ENCODE data around the gene FN1. TPM values are rescaled to one million over a fixed set of nuclear protein-coding genes. Genes with fewer than 3 reads are reported as not detected.

The FN1 gene
- total RNA-seq, 1 experiment from 2014 or later: 564 TPM

DNA sequence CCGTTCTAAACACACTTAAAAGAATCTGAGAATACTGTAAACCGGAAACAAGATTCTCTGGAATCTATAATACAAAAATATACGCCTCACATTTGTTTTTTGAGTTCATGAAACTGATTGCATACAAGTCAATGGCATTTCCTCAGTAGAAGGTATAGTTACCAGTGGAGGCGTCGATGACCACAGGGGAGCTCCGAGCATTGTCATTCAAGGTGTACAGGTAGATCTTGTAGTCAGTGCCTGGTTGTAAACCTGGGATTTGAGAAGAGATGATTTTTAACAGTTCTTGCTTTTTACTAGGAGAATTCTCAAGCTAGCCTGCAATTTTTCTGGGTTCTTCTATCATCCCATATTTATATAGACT lies 60.4 kb downstream of the FN1 start:
- H3K27ac Mint-ChIP-seq (ENCODE audit: low read depth, unreplicated experiment): no peak overlapping the region
- intact Hi-C loops (cut with micrococcal nuclease): no loop called here
- CTCF ChIA-PET: no interaction called here
- POLR2A ChIA-PET: no interaction called here
- H3K9me3 Mint-ChIP-seq (ENCODE audit: unreplicated experiment): no peaks in the 10 kb centered on the region
- peaks cover 45% of the 10 kb centered on the region for H3K36me3 Mint-ChIP-seq (ENCODE audit: insufficient read depth, unreplicated experiment)
- TF ChIP-seq, protein P1, sequence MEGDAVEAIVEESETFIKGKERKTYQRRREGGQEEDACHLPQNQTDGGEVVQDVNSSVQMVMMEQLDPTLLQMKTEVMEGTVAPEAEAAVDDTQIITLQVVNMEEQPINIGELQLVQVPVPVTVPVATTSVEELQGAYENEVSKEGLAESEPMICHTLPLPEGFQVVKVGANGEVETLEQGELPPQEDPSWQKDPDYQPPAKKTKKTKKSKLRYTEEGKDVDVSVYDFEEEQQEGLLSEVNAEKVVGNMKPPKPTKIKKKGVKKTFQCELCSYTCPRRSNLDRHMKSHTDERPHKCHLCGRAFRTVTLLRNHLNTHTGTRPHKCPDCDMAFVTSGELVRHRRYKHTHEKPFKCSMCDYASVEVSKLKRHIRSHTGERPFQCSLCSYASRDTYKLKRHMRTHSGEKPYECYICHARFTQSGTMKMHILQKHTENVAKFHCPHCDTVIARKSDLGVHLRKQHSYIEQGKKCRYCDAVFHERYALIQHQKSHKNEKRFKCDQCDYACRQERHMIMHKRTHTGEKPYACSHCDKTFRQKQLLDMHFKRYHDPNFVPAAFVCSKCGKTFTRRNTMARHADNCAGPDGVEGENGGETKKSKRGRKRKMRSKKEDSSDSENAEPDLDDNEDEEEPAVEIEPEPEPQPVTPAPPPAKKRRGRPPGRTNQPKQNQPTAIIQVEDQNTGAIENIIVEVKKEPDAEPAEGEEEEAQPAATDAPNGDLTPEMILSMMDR (IDR thresholded peaks at IDR 0.05; ENCODE audit: unreplicated experiment): no peak
- no peak overlapping the region for H3K4me3 Mint-ChIP-seq (ENCODE audit: unreplicated experiment)
- no peak for DNase-seq (ENCODE audit: unreplicated experiment)
- no peaks in the 10 kb centered on the region for H3K27me3 Mint-ChIP-seq (ENCODE audit: insufficient read depth, unreplicated experiment)
- H3K4me1 Mint-ChIP-seq (ENCODE audit: insufficient read depth, unreplicated experiment): no peaks in the 10 kb centered on the region
- no TSS peak for BruUV-seq (replicated peaks)

DNA sequence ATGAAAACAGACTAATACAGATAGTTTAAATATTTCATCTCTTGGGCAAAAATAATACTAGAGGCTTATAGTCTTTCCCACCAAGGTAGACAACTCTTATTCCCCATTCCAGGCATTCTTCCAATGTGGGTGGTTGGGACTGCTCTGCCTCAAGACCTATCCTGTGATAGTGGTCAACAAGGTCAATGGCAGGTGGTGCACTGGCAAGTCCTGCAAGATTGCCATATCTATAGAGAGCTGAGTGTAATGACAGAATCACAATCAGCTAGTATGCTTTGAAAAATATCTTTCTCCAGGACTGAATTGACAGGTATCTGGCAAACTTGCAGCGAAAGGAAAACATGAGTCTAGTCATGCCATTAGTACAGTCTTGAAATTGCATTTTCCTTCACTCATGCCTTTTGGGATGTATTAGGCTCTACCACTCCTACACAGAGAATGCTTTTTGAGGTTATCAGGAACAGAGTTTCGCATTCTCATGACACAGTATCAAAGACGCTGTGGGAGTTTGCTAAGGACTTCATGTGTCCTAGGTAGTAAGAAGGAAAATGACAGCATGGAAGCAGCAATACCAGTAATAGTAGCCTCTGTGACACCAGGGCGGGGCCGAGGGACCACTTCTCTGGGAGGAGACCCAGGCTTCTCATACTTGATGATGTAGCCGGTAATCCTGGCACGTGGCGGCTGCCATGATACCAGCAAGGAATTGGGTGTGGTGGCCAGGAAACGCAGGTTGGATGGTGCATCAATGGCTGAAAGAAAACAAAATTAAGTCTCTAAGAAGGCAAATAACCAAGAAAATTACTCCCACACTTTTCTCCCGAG lies 61.0 kb downstream of the FN1 start:
- Mint-ChIP-seq H3K27me3 (ENCODE audit: insufficient read depth, unreplicated experiment) (no peaks in the 10 kb centered on the region), H3K4me3 (ENCODE audit: unreplicated experiment) (no peak overlapping the region), H3K9me3 (ENCODE audit: unreplicated experiment) (no peaks in the 10 kb centered on the region), H3K27ac (ENCODE audit: low read depth, unreplicated experiment) (no peak overlapping the region), H3K36me3 (ENCODE audit: insufficient read depth, unreplicated experiment) (peaks cover 50% of the 10 kb centered on the region), H3K4me1 (ENCODE audit: insufficient read depth, unreplicated experiment) (no peaks in the 10 kb centered on the region)
- DNase-seq (ENCODE audit: unreplicated experiment): no peak
- intact Hi-C loops (cut with micrococcal nuclease): no loop called here
- TF ChIP-seq, protein P1 (IDR thresholded peaks at IDR 0.05; ENCODE audit: unreplicated experiment): no peak
- BruUV-seq (replicated peaks): no TSS peak
- POLR2A ChIA-PET: no interaction called here
- CTCF ChIA-PET: no interaction called here

DNA sequence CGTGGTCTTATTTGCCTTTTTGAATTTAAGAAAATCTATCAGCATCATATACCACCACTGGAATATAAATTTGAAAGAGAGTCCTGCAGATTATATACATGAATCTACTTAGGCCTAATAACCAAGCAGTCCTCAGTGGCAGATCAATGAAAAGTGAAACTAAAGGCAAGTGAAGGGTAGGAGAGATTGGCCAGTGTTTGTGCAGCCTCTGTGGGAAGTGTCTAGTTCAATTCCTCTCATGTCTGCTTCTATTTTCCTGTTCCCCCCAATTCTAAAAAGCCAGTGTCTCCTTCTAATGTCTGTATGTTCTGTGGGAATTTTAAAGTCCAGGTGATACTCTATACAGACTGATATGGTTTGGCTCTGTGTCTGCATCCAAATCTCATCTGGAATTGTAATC lies 61.9 kb downstream of the FN1 start:
- H3K36me3 Mint-ChIP-seq (ENCODE audit: insufficient read depth, unreplicated experiment): peaks cover 54% of the 10 kb centered on the region
- H3K9me3 Mint-ChIP-seq (ENCODE audit: unreplicated experiment): no peaks in the 10 kb centered on the region
- TF ChIP-seq, protein P1 (IDR thresholded peaks at IDR 0.05; ENCODE audit: unreplicated experiment): no peak
- H3K4me1 Mint-ChIP-seq (ENCODE audit: insufficient read depth, unreplicated experiment): no peaks in the 10 kb centered on the region
- BruUV-seq (replicated peaks): no TSS peak
- H3K27ac Mint-ChIP-seq (ENCODE audit: low read depth, unreplicated experiment): no peak overlapping the region
- intact Hi-C loops (cut with micrococcal nuclease): no loop called here
- no peak for DNase-seq (ENCODE audit: unreplicated experiment)
- CTCF ChIA-PET: no interaction called here
- H3K4me3 Mint-ChIP-seq (ENCODE audit: unreplicated experiment): no peak overlapping the region
- H3K27me3 Mint-ChIP-seq (ENCODE audit: insufficient read depth, unreplicated experiment): no peaks in the 10 kb centered on the region
- POLR2A ChIA-PET: interaction anchor here (0.6 kb wide), 1 partner anchor 37 kb away, joined by 3 read pairs; no protein-coding TSS in a partner anchor

DNA sequence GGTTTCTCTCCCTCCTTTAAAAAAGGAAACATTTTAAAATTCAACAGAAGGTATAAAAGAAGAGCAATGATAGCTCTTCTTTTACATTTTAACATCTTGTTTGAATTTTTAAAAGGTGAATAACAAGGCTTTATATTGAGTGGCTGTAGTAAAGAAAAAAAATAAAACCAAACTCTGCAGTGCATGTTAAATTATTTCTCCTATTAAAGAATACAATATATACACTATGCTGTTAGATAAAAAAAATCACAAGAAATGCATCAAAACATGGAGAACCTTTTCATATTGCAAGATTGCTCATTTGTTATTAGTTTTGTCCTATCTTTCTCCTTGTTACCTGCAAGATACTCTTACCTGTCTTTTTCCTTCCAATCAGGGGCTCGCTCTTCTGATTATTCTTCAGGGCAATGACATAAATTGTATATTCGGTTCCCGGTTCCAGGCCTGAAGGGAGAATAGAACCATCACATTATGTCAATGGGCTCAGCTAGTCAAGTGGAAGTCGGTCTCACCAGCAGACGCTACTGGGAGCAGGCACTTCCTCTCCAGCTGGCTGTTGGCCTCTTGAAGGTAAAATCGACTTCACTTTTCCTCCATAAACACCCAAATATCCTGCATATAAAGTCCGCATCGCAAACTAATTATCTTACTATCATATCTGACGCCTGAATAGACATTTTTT lies 62.8 kb downstream of the FN1 start:
- no peaks in the 10 kb centered on the region for H3K9me3 Mint-ChIP-seq (ENCODE audit: unreplicated experiment)
- H3K4me1 Mint-ChIP-seq (ENCODE audit: insufficient read depth, unreplicated experiment): no peaks in the 10 kb centered on the region
- peaks cover 56% of the 10 kb centered on the region for H3K36me3 Mint-ChIP-seq (ENCODE audit: insufficient read depth, unreplicated experiment)

More for the DNA sequence above, 62.8 kb downstream of the FN1 start:
- Mint-ChIP-seq H3K4me3 (ENCODE audit: unreplicated experiment) (no peak overlapping the region), H3K27me3 (ENCODE audit: insufficient read depth, unreplicated experiment) (no peaks in the 10 kb centered on the region), H3K27ac (ENCODE audit: low read depth, unreplicated experiment) (no peak overlapping the region)
- intact Hi-C loops (cut with micrococcal nuclease): no loop called here
- no TSS peak for BruUV-seq (replicated peaks)
- CTCF ChIA-PET: no interaction called here
- no peak for DNase-seq (ENCODE audit: unreplicated experiment)
- POLR2A ChIA-PET: interaction anchor here (0.6 kb wide), 1 partner anchor 38 kb away, joined by 3 read pairs; no protein-coding TSS in a partner anchor
- TF ChIP-seq, protein P1 (IDR thresholded peaks at IDR 0.05; ENCODE audit: unreplicated experiment): no peak
